Bronchial epithelial cell (primary cell): ENCODE results near the gene ELK4. TPM values are rescaled to one million over a fixed set of nuclear protein-coding genes. Genes with fewer than 3 reads are reported as not detected.

Experiments
- DNase-seq: peaks from one replicate; pipeline ENCODE4 v3.0.0-alpha.2; 2010; ENCODE audit warnings: low read depth
- FAIRE-seq: peaks from 2 replicates; lab custom pipeline; 2011; peaks lifted over from hg19 to GRCh38; lab: Jason Lieb, UNC
- H3K27me3 ChIP-seq: 2 replicates; pipeline ENCODE4 v1.5.1; 2011; ENCODE audit warnings: low read length; ENCODE audit not compliant: control insufficient read depth, insufficient read depth
- H3K36me3 ChIP-seq: 2 replicates; pipeline ENCODE4 v1.5.1; 2011; ENCODE audit warnings: low read length; ENCODE audit not compliant: control insufficient read depth, insufficient read depth
- H3K4me3 ChIP-seq: 2 replicates; pipeline ENCODE4 v1.5.1; 2011; ENCODE audit warnings: mild to moderate bottlenecking, low read depth, low read length, control low read depth
- total RNA-seq: library from RNA; depleted of rRNA; stranded (reverse); fragments of >200 nt; gene quantifications from 2 replicates; pipeline ENCODE4 v1.2.1, GENCODE V29; 2014
- TF ChIP-seq, protein P1 (sequence below): IDR thresholded peaks from 2 replicates; pipeline ENCODE4 v1.5.1; 2011; ENCODE audit warnings: mild to moderate bottlenecking, moderate library complexity, low read length, control low read depth, inconsistent platforms; ENCODE audit not compliant: insufficient read depth, severe bottlenecking

ELK4 gene
- total RNA-seq, 1 donor from 2014 or later, result 10.8 TPM

DNA sequence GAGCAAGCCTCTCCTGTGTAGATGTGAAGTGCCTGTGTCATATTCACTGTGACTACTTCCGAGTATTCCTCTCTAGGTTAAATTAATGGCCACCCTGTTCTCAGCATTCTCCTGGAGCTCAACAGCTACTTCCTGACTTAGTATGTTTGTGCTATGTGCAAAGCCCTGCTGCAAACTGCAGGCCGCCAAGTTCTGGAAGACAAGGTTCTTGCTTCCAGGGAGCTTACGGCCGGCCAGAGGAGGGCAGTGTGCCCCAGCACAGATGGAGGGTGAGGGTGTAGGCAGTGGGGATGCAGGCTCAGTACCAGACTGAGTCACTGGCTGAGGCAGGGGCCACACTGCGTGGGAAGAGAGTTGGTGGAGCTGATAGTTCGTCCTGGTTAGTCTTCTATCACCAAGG, 43.2 kb downstream of the ELK4 start:
- no peaks in the 10 kb centered on the region for H3K36me3 ChIP-seq
- TF ChIP-seq, protein P1, sequence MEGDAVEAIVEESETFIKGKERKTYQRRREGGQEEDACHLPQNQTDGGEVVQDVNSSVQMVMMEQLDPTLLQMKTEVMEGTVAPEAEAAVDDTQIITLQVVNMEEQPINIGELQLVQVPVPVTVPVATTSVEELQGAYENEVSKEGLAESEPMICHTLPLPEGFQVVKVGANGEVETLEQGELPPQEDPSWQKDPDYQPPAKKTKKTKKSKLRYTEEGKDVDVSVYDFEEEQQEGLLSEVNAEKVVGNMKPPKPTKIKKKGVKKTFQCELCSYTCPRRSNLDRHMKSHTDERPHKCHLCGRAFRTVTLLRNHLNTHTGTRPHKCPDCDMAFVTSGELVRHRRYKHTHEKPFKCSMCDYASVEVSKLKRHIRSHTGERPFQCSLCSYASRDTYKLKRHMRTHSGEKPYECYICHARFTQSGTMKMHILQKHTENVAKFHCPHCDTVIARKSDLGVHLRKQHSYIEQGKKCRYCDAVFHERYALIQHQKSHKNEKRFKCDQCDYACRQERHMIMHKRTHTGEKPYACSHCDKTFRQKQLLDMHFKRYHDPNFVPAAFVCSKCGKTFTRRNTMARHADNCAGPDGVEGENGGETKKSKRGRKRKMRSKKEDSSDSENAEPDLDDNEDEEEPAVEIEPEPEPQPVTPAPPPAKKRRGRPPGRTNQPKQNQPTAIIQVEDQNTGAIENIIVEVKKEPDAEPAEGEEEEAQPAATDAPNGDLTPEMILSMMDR, result peak; percentile 46
- DNase-seq, result peak; percentile 29
- H3K4me3 ChIP-seq, result no peak overlapping the region
- FAIRE-seq, result no peak
- H3K27me3 ChIP-seq, result no peaks in the 10 kb centered on the region

DNA sequence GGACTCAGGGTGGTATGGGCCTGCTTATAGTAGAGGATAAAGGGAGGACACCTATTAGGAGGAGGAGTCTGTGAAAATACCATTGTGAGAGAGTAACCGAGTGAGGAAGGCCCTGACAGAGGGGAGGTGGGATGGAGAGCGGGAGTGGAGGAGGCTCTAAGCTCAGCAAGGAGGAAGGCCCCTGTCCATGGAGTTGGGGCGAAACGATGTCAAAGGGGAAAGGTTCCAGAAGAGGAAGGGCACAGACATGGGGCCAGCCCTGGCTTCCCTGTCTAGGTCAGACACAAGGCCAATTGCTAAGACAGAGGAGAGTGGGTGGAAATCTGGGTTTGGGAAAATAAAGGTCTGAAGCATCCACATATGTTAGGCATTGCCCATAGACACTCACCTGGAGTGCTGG, 44.2 kb downstream of the ELK4 start:
- Histone ChIP-seq H3K4me3 (no peak overlapping the region), H3K36me3 (no peaks in the 10 kb centered on the region), H3K27me3 (no peaks in the 10 kb centered on the region)
- TF ChIP-seq, protein P1, result no peak
- no peak for FAIRE-seq
- DNase-seq, result no peak

DNA sequence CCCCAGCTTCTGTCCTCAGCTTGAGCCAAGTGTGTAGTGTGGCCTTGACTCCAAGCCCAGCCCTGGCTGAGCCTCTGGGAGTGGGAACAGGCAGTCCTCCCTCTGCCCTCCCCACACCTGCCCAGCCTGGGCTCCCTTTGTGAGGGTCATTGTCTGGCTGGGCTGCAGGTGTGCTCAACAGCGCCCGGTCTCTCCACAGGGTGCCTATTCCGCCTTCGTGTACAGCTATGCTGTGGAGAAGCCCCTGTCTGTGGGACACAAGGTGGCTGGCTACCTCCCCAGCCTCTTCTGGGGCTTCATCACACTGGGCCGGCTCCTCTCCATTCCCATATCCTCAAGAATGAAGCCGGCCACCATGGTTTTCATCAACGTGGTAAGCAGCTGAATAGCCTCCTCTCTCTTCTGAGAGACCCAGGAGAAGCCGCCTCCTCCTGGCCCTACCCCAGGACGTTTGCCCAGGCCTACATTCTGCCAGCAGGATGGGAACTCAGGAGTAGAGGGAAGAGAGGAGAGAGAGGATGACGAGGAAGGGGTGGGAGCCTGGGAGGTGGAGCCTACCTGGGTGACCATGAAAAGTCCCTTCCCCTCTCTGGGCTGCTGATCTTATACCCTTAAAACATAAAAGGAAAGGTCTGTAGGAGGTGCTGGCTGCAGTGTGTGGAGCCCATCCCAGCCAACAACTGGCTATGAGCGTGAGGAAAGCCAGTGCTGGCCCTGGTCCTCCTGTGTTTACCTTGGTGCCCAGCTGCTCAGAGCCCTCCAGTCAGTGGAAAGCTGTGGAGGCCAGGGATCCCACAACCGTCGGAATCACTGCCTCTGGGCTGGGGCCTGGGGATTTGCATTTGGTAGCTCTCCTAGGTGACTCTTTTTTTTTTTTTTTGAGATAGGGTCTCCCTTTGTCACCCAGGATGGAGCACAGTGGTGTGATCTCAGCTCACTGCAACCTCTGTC, 45.7 kb downstream of the ELK4 start:
- FAIRE-seq, result no peak
- no peak for DNase-seq
- no peaks in the 10 kb centered on the region for H3K36me3 ChIP-seq
- H3K27me3 ChIP-seq, result no peaks in the 10 kb centered on the region
- TF ChIP-seq, protein P1, result no peak
- H3K4me3 ChIP-seq, result no peak overlapping the region

DNA sequence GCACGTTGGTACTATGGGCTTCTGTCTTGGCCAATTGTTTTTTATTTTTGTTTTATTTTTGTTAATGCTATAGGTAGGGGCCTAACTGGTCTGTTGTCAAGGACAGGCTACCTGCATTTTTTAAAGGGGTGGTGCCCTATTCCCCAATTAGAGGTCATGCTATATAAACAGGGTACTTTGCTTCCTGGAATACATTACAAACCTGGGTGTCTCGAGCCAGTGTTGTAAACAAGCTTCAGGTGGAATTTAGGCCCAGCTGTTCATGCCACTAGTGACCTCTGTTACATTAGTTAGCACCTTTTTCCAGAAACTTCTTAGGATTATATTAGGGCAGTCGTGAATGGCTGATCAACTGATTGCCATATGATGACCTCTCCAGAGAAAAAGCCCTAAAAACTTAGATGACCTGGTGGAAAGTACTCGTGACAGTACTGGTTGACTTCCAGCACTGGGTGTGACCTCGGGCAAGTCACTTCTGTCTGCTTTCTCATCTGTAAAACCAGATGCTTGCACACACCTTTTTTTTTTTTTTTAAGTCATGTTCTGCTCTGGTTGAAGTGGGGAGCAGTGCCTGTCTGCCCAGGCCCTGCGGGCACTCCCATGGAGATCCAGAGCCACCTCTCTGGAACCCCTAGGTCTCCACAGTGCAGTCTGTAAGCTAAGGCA, 46.5 kb downstream of the ELK4 start:
- TF ChIP-seq, protein P1, result no peak
- H3K36me3 ChIP-seq, result no peaks in the 10 kb centered on the region
- FAIRE-seq (no peak), DNase-seq (no peak)
- H3K4me3 ChIP-seq, result no peak overlapping the region
- H3K27me3 ChIP-seq, result peaks cover 1% of the 10 kb centered on the region

DNA sequence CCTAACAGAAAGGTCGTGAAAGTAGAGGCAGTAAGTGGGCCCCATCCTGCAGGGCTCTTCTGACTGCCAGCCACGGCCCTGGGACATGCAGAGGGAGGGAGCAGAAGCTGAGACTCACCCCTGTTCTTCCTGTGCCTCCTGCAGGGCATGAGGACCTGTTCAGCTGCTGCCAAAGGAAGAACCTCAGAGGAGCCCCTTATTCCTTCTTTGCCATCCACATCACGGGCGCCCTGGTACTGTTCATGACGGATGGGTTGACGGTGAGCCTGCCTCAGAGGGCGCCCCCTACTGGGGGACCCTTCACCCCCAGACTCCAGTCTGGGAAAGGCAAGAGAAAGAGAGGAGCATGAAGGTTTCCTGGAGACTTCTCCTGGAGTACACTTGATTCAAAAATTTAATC, 47.1 kb downstream of the ELK4 start:
- TF ChIP-seq, protein P1, result peak; percentile 41
- Histone ChIP-seq H3K27me3 (peaks cover 1% of the 10 kb centered on the region), H3K36me3 (no peaks in the 10 kb centered on the region), H3K4me3 (no peak overlapping the region)
- FAIRE-seq (no peak), DNase-seq (no peak)
